ENCODE data around the gene NIPBL. TPM values are rescaled to one million over a fixed set of nuclear protein-coding genes. Genes with fewer than 3 reads are reported as not detected.

NIPBL gene
- total RNA-seq, 2 experiments from 2014 or later, result 54.1 to 55.9 TPM

GRCh38 chr5:36939969-36940858, 63.6 kb downstream of the NIPBL start:
- Mint-ChIP-seq H3K36me3 (ENCODE audit: low read depth) (peaks cover 10% of the 10 kb centered on the region), H3K9me3 (ENCODE audit: insufficient read depth) (peaks cover 2% of the 10 kb centered on the region), H3K4me3 (no peak overlapping the region), H3K27me3 (ENCODE audit: low read depth) (no peaks in the 10 kb centered on the region), H3K4me1 (ENCODE audit: low read depth) (peaks cover 10% of the 10 kb centered on the region), H3K27ac (no peak overlapping the region)
- no peak for DNase-seq
- ChIA-PET CTCF (interaction anchor here (0.9 kb wide), 1 partner anchor 11 kb away, joined by 4 read pairs; no protein-coding TSS in a partner anchor), POLR2A (no interaction called here)
- no peak for ATAC-seq

GRCh38 chr5:36943584-36943983, 67.0 kb downstream of the NIPBL start:
- H3K27me3 Mint-ChIP-seq (ENCODE audit: low read depth), result no peaks in the 10 kb centered on the region
- ChIA-PET POLR2A (no interaction called here), CTCF (no interaction called here)
- no peaks in the 10 kb centered on the region for H3K36me3 Mint-ChIP-seq (ENCODE audit: low read depth)
- H3K27ac Mint-ChIP-seq, result no peak overlapping the region
- ATAC-seq, result no peak
- no peaks in the 10 kb centered on the region for H3K9me3 Mint-ChIP-seq (ENCODE audit: insufficient read depth)
- H3K4me3 Mint-ChIP-seq, result no peak overlapping the region
- peaks cover 7% of the 10 kb centered on the region for H3K4me1 Mint-ChIP-seq (ENCODE audit: low read depth)
- DNase-seq, result no peak

- Mint-ChIP-seq H3K4me1 (ENCODE audit: low read depth) (peaks cover 7% of the 10 kb centered on the region), H3K27ac (no peak overlapping the region), H3K4me3 (no peak overlapping the region), H3K9me3 (ENCODE audit: insufficient read depth) (no peaks in the 10 kb centered on the region), H3K27me3 (ENCODE audit: low read depth) (no peaks in the 10 kb centered on the region), H3K36me3 (ENCODE audit: low read depth) (no peaks in the 10 kb centered on the region)
- ChIA-PET CTCF (interaction anchor here (0.7 to 1.0 kb wide), 2 partner anchors 66 to 255 kb away, joined by 4 to 5 read pairs; no protein-coding TSS in a partner anchor), POLR2A (no interaction called here)
- no peak for DNase-seq
- ATAC-seq, result no peak
These were observed 67.5 kb downstream of the NIPBL start for GRCh38 chr5:36944024-36944423.

- no peak overlapping the region for H3K4me3 Mint-ChIP-seq
- ATAC-seq (no peak), DNase-seq (no peak)
- H3K4me1 Mint-ChIP-seq (ENCODE audit: low read depth), result peaks cover 7% of the 10 kb centered on the region
- H3K27me3 Mint-ChIP-seq (ENCODE audit: low read depth), result no peaks in the 10 kb centered on the region
- ChIA-PET POLR2A (no interaction called here), CTCF (interaction anchor here (0.7 to 1.4 kb wide), 3 partner anchors 10 to 254 kb away, joined by 3 to 5 read pairs (median 4); no protein-coding TSS in a partner anchor)
- no peak overlapping the region for H3K27ac Mint-ChIP-seq
- H3K9me3 Mint-ChIP-seq (ENCODE audit: insufficient read depth), result no peaks in the 10 kb centered on the region
- H3K36me3 Mint-ChIP-seq (ENCODE audit: low read depth), result no peaks in the 10 kb centered on the region
These were observed 68.1 kb downstream of the NIPBL start for GRCh38 chr5:36944607-36945225.

GRCh38 chr5:36945687-36946086, 69.1 kb downstream of the NIPBL start:
- CTCF ChIA-PET, result interaction anchor here (1.0 to 1.6 kb wide), 5 partner anchors 11 to 205 kb away, joined by 3 read pairs; no protein-coding TSS in a partner anchor
- Mint-ChIP-seq H3K4me1 (ENCODE audit: low read depth) (peaks cover 9% of the 10 kb centered on the region), H3K27ac (no peak overlapping the region), H3K9me3 (ENCODE audit: insufficient read depth) (no peaks in the 10 kb centered on the region), H3K27me3 (ENCODE audit: low read depth) (no peaks in the 10 kb centered on the region), H3K36me3 (ENCODE audit: low read depth) (no peaks in the 10 kb centered on the region), H3K4me3 (no peak overlapping the region)
- ATAC-seq (no peak), DNase-seq (no peak)
- POLR2A ChIA-PET, result no interaction called here

GRCh38 chr5:36946101-36946500, 69.5 kb downstream of the NIPBL start:
- H3K27ac Mint-ChIP-seq, result no peak overlapping the region
- no peak overlapping the region for H3K4me3 Mint-ChIP-seq
- DNase-seq (no peak), ATAC-seq (no peak)
- peaks cover 10% of the 10 kb centered on the region for H3K4me1 Mint-ChIP-seq (ENCODE audit: low read depth)
- H3K27me3 Mint-ChIP-seq (ENCODE audit: low read depth), result no peaks in the 10 kb centered on the region
- ChIA-PET CTCF (interaction anchor here (1.0 to 1.6 kb wide), 5 partner anchors 11 to 206 kb away, joined by 3 read pairs; no protein-coding TSS in a partner anchor), POLR2A (no interaction called here)
- no peaks in the 10 kb centered on the region for H3K36me3 Mint-ChIP-seq (ENCODE audit: low read depth)
- H3K9me3 Mint-ChIP-seq (ENCODE audit: insufficient read depth), result no peaks in the 10 kb centered on the region

GRCh38 chr5:36948041-36948440, 71.5 kb downstream of the NIPBL start:
- H3K27me3 Mint-ChIP-seq (ENCODE audit: low read depth), result no peaks in the 10 kb centered on the region
- CTCF ChIA-PET, result interaction anchor here (0.6 to 1.6 kb wide), 2 partner anchors 45 to 208 kb away, joined by 4 to 6 read pairs; no protein-coding TSS in a partner anchor
- H3K27ac Mint-ChIP-seq, result no peak overlapping the region
- no peak overlapping the region for H3K4me3 Mint-ChIP-seq
- DNase-seq (no peak), ATAC-seq (no peak)
- POLR2A ChIA-PET, result no interaction called here
- no peaks in the 10 kb centered on the region for H3K36me3 Mint-ChIP-seq (ENCODE audit: low read depth)
- peaks cover 9% of the 10 kb centered on the region for H3K4me1 Mint-ChIP-seq (ENCODE audit: low read depth)
- no peaks in the 10 kb centered on the region for H3K9me3 Mint-ChIP-seq (ENCODE audit: insufficient read depth)

- DNase-seq (no peak), ATAC-seq (no peak)
- ChIA-PET CTCF (no interaction called here), POLR2A (no interaction called here)
- Mint-ChIP-seq H3K9me3 (ENCODE audit: insufficient read depth) (no peaks in the 10 kb centered on the region), H3K36me3 (ENCODE audit: low read depth) (no peaks in the 10 kb centered on the region), H3K27me3 (ENCODE audit: low read depth) (no peaks in the 10 kb centered on the region), H3K27ac (no peak overlapping the region), H3K4me3 (no peak overlapping the region), H3K4me1 (ENCODE audit: low read depth) (peaks cover 9% of the 10 kb centered on the region)
These were observed 72.1 kb downstream of the NIPBL start for GRCh38 chr5:36948650-36949049.

- CTCF ChIA-PET, result no interaction called here
- H3K27ac Mint-ChIP-seq, result no peak overlapping the region
These were observed 73.0 kb downstream of the NIPBL start for GRCh38 chr5:36949593-36949992.

GRCh38 chr5:36950586-36951457, 74.3 kb downstream of the NIPBL start:
- CTCF ChIA-PET, result interaction anchor here (0.8 kb wide), 1 partner anchor 11 kb away, joined by 4 read pairs; no protein-coding TSS in a partner anchor
- ATAC-seq (no peak), DNase-seq (no peak)
- POLR2A ChIA-PET, result no interaction called here
- Mint-ChIP-seq H3K4me1 (ENCODE audit: low read depth) (peaks cover 9% of the 10 kb centered on the region), H3K9me3 (ENCODE audit: insufficient read depth) (no peaks in the 10 kb centered on the region), H3K27ac (no peak overlapping the region), H3K36me3 (ENCODE audit: low read depth) (peaks cover 2% of the 10 kb centered on the region), H3K27me3 (ENCODE audit: low read depth) (no peaks in the 10 kb centered on the region), H3K4me3 (no peak overlapping the region)

More at GRCh38 chr5:36949593-36949992, 73.0 kb downstream of the NIPBL start:
- ATAC-seq, result no peak
- H3K4me3 Mint-ChIP-seq, result no peak overlapping the region
- H3K9me3 Mint-ChIP-seq (ENCODE audit: insufficient read depth), result no peaks in the 10 kb centered on the region
- no peaks in the 10 kb centered on the region for H3K27me3 Mint-ChIP-seq (ENCODE audit: low read depth)
- POLR2A ChIA-PET, result no interaction called here
- DNase-seq, result no peak
- no peaks in the 10 kb centered on the region for H3K36me3 Mint-ChIP-seq (ENCODE audit: low read depth)
- H3K4me1 Mint-ChIP-seq (ENCODE audit: low read depth), result peaks cover 9% of the 10 kb centered on the region

GRCh38 chr5:36953043-36953442, 76.5 kb downstream of the NIPBL start:
- CTCF ChIA-PET, result no interaction called here
- ATAC-seq (no peak), DNase-seq (no peak)
- POLR2A ChIA-PET, result no interaction called here
- Mint-ChIP-seq H3K27me3 (ENCODE audit: low read depth) (no peaks in the 10 kb centered on the region), H3K4me1 (ENCODE audit: low read depth) (peaks cover 5% of the 10 kb centered on the region), H3K9me3 (ENCODE audit: insufficient read depth) (no peaks in the 10 kb centered on the region), H3K27ac (no peak overlapping the region), H3K4me3 (no peak overlapping the region), H3K36me3 (ENCODE audit: low read depth) (peaks cover 10% of the 10 kb centered on the region)
